ENCODE measurements around the gene CLRN1. TPM values are rescaled to one million over a fixed set of nuclear protein-coding genes. Genes with fewer than 3 reads are reported as not detected.

CLRN1 gene
- polyA plus RNA-seq, 3 donors: not detected

DNA sequence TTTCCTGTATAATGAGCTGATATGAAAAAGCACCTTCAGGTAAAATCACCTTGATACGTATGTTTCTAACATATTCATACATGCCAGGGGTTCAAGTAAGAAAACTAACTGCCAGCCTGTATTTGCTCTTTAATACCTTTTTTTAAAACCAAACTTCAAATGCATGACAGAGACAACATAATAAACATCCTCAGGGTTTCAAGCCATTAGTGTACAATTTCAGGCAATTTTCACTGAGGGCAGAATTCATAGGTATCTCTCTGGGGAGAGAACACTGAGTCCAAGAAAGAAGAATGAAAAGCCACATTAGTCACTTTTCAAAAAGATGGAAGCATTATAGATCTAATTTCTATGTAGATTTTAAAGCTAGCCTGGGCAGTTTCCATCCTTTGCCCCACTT, 94.2 kb downstream of the CLRN1 start:
- no peak for DNase-seq (ENCODE audit: low read depth in 3 of 3, low spot score in 2 of 3)

DNA sequence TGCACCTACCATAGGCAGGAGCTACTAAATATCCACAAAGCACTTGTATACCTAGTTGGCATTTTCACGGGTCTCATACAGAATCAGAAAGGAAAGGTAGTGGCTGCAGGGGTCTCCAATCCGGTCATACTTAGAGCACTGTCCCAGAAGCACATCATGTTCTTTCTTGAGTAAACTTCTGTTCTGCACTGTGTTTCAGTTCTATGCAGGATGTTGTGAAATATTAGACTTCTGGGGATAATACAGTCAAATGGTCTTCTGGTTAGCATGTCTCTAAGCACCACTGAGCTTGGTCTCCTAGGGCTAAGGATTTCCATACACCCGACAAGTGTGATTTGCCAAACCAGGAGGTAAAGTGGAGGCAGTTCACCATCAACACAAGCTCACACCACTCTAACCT, 95.2 kb downstream of the CLRN1 start:
- no peak for DNase-seq (ENCODE audit: low read depth in 3 of 3, low spot score in 2 of 3)

DNA sequence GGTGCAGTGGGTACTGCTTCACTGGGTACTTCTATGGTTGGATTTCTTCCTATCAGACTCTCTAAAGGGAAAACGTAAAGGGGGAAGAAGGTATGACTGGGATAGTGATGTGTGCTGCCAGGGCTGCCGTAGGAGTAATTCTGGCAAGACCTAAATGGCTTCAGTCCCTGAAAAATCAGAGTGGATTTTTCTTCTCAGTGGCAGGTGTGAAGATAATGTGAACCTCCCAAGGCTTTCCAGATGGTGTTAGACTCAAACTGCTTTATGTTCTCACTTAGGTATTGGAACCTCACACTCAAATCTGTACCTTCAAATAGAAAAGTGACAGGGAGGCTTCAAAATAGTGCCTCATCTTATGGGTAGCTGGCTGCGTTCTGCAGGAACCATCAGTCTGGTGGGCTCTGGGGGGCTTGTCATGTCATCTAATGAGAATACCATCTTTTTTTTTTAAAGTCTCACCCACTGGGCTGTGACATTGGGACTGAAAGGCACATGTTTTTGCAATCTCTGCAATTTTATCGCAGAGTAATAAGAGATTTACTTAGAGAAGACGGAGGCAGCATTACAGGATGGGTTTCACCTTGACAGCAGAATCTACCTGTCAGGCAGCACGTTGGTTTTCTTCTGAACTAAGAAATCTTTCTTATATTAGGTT, 95.8 kb downstream of the CLRN1 start:
- no peak for DNase-seq (ENCODE audit: low read depth in 3 of 3, low spot score in 2 of 3)

Other genes starting within 250 kb of the CLRN1 start
- gene SIAH2, start 209.6 kb downstream of the CLRN1 start, polyA plus RNA-seq (ENCODE audit: insufficient read length in 3 of 3): 10 to 100 TPM; 18.7 to 20.6 (median 19.6) TPM
- gene MINDY4B, start 67.3 kb downstream of the CLRN1 start, polyA plus RNA-seq (ENCODE audit: insufficient read length in 3 of 3): not detected
- 1 to 10 TPM; 1.6 to 2.2 (median 2.1) TPM for gene MED12L, start 112.9 kb upstream of the CLRN1 start, polyA plus RNA-seq (ENCODE audit: insufficient read length in 3 of 3)
- gene GPR171, start 230.5 kb upstream of the CLRN1 start, polyA plus RNA-seq (ENCODE audit: insufficient read length in 3 of 3): under 1 TPM in 1 of 3 donors, not detected in 2; 0.12 TPM